PC-3 (cell line): ENCODE results near the gene MYEOV. TPM values are rescaled to one million over a fixed set of nuclear protein-coding genes. Genes with fewer than 3 reads are reported as not detected.

Source experiments
- ATAC-seq: fragments of 200-7000 bp; cut with Tn5 transposase; 2 replicates; pipeline ENCODE4 v1.9.1; 2020; ENCODE audit warnings: mild to moderate bottlenecking, moderate library complexity
- BruUV-seq: library from RNA; stranded (reverse); fragments of 400-500 nt; replicated peaks from 2 replicates; lab custom pipeline; 2021; lab: Mats Ljungman, UMichigan
- CTCF ChIA-PET: fragments of 300-600 bp; sonication (Branson Sonifier 250); formaldehyde crosslinking; loops from one replicate; lab custom pipeline; 2022; ENCODE audit warnings: antibody characterized with exemption; lab: Charles Lee
- POLR2A ChIA-PET: fragments of 300-600 bp; sonication (Branson Sonifier 250); formaldehyde crosslinking; loops from one replicate; lab custom pipeline; 2022; ENCODE audit warnings: antibody characterized with exemption; ENCODE audit not compliant: unreplicated experiment; lab: Charles Lee
- DNase-seq: peaks from one replicate; pipeline ENCODE4 v3.0.0-alpha.2; 2015
- H2AFZ ChIP-seq: fragments of 300-600 bp; sonication (generic); 2 replicates; pipeline ENCODE4 v1.6.0; 2016; ENCODE audit warnings: antibody characterized with exemption, low read length
- H3F3A ChIP-seq: fragments of 300-600 bp; sonication (generic); one replicate; pipeline ENCODE4 v1.6.0; 2017; ENCODE audit warnings: antibody characterized with exemption, low read length, control low read depth, mild to moderate bottlenecking; ENCODE audit not compliant: unreplicated experiment
- H3K27ac ChIP-seq: fragments of 300-600 bp; sonication (generic); 2 replicates; pipeline ENCODE4 v1.5.1; 2016; ENCODE audit warnings: mild to moderate bottlenecking, low read length
- H3K27me3 ChIP-seq: fragments of 300-600 bp; sonication (generic); 2 replicates; pipeline ENCODE4 v1.6.1; 2016; ENCODE audit warnings: low read length, mixed read lengths
- H3K36me3 ChIP-seq: fragments of 300-600 bp; sonication (generic); 2 replicates; pipeline ENCODE4 v1.6.1; 2016; ENCODE audit warnings: low read depth, mixed run types, low read length, mixed read lengths
- H3K4me1 ChIP-seq: fragments of 300-600 bp; sonication (generic); 2 replicates; pipeline ENCODE4 v1.5.1; 2016; ENCODE audit warnings: low read length; ENCODE audit not compliant: insufficient read depth
- H3K4me2 ChIP-seq: fragments of 300-600 bp; sonication (generic); 2 replicates; pipeline ENCODE4 v1.6.0; 2016; ENCODE audit warnings: low read length
- H3K4me3 ChIP-seq: fragments of 300-600 bp; sonication (generic); 2 replicates; pipeline ENCODE4 v1.5.1; 2016; ENCODE audit warnings: mild to moderate bottlenecking, low read length, mixed read lengths
- H3K79me2 ChIP-seq: fragments of 300-600 bp; sonication (generic); 2 replicates; pipeline ENCODE4 v1.6.1; 2017; ENCODE audit warnings: low read length, mixed read lengths
- H3K9ac ChIP-seq: fragments of 300-600 bp; sonication (generic); 2 replicates; pipeline ENCODE4 v1.6.0; 2016; ENCODE audit warnings: mild to moderate bottlenecking, low read length
- H3K9me2 ChIP-seq: fragments of 300-600 bp; sonication (generic); replicated peaks from 2 replicates; pipeline ENCODE4 v1.6.1; 2016; ENCODE audit warnings: mixed run types, low read length, mixed read lengths
- H3K9me3 ChIP-seq: fragments of 300-600 bp; sonication (generic); 2 replicates; pipeline ENCODE4 v1.6.1; 2016; ENCODE audit warnings: low read length, mixed read lengths
- H4K20me1 ChIP-seq: fragments of 300-600 bp; sonication (generic); 2 replicates; pipeline ENCODE4 v1.6.1; 2016; ENCODE audit warnings: low read length, mixed read lengths
- CTCF ChIP-seq: fragments of 300-600 bp; sonication (generic); conservative IDR thresholded peaks from 2 replicates; pipeline ENCODE4 v1.5.1; 2017; ENCODE audit warnings: antibody characterized with exemption, low read depth, mild to moderate bottlenecking, low read length
- EZH2 ChIP-seq: fragments of 300-600 bp; sonication (generic); IDR thresholded peaks from one replicate; pipeline ENCODE4 v1.6.1; 2017; ENCODE audit warnings: antibody characterized with exemption, mild to moderate bottlenecking, low read length; ENCODE audit not compliant: unreplicated experiment
- EZH2phosphoT487 ChIP-seq: fragments of 300-600 bp; sonication (generic); IDR thresholded peaks from 2 replicates; pipeline ENCODE4 v1.6.1; 2018; ENCODE audit warnings: mild to moderate bottlenecking, antibody characterized with exemption, low read length, borderline replicate concordance
- intact Hi-C: fragments of 100-400 bp; cut with micrococcal nuclease; formaldehyde crosslinking; loops from 2 replicates; pipeline ENCODE4 v1.9.0; 2023
- total RNA-seq: library from RNA; depleted of rRNA; stranded (reverse); fragments of >200 nt; gene quantifications from 2 replicates; pipeline ENCODE4 v1.2.3, GENCODE V29; 2014

Gene MYEOV
- total RNA-seq, 1 experiment from 2014 or later, result 59.0 TPM

GRCh38 chr11:69265911-69266510, 27.9 kb upstream of the MYEOV start:
- H3K79me2 ChIP-seq, result no peaks in the 10 kb centered on the region
- no TSS peak for BruUV-seq
- DNase-seq (no peak), ATAC-seq (no peak)
- ChIA-PET CTCF (no interaction called here), POLR2A (no interaction called here)
- H3K9me3 ChIP-seq, result no peaks in the 10 kb centered on the region
- H3K4me2 ChIP-seq, result no peak overlapping the region
- TF ChIP-seq EZH2phosphoT487 (no peak), CTCF (no peak), EZH2 (no peak)
- H3F3A ChIP-seq, result no peaks in the 10 kb centered on the region
- H3K9me2 ChIP-seq, result no peaks in the 10 kb centered on the region
- no peaks in the 10 kb centered on the region for H4K20me1 ChIP-seq
- H3K9ac ChIP-seq, result no peak overlapping the region
- no peaks in the 10 kb centered on the region for H3K36me3 ChIP-seq
- no peak overlapping the region for H3K27ac ChIP-seq
- intact Hi-C loops, result no loop called here
- H3K27me3 ChIP-seq, result no peaks in the 10 kb centered on the region
- no peaks in the 10 kb centered on the region for H3K4me1 ChIP-seq
- no peak overlapping the region for H2AFZ ChIP-seq
- no peak overlapping the region for H3K4me3 ChIP-seq

GRCh38 chr11:69267395-69267805, 26.6 kb upstream of the MYEOV start:
- no TSS peak for BruUV-seq
- Histone ChIP-seq H3K27ac (no peak overlapping the region), H3K4me3 (no peak overlapping the region), H3K27me3 (no peaks in the 10 kb centered on the region), H3K36me3 (no peaks in the 10 kb centered on the region), H3K4me1 (no peaks in the 10 kb centered on the region), H3K9ac (no peak overlapping the region), H3K9me2 (0 out of 2 replicates have a peak, but pooled peaks cover 5% of the 10 kb centered on the region), H2AFZ (no peak overlapping the region), H3F3A (no peaks in the 10 kb centered on the region), H4K20me1 (no peaks in the 10 kb centered on the region), H3K79me2 (no peaks in the 10 kb centered on the region), H3K9me3 (no peaks in the 10 kb centered on the region), H3K4me2 (no peak overlapping the region)
- CTCF ChIA-PET, result no interaction called here
- POLR2A ChIA-PET, result no interaction called here
- intact Hi-C loops, result no loop called here
- TF ChIP-seq CTCF (no peak), EZH2phosphoT487 (no peak), EZH2 (no peak)
- ATAC-seq, result no peak
- DNase-seq, result no peak

GRCh38 chr11:69268911-69269310, 25.0 kb upstream of the MYEOV start:
- no peak for TF ChIP-seq EZH2phosphoT487
- no peak for TF ChIP-seq CTCF
- no peak for TF ChIP-seq EZH2

More at GRCh38 chr11:69268911-69269310, 25.0 kb upstream of the MYEOV start:
- no peak for DNase-seq
- no TSS peak for BruUV-seq
- no peaks in the 10 kb centered on the region for H3K9me3 ChIP-seq
- no peak overlapping the region for H3K9ac ChIP-seq
- CTCF ChIA-PET, result no interaction called here
- H3K4me2 ChIP-seq, result no peak overlapping the region
- no peaks in the 10 kb centered on the region for H3K79me2 ChIP-seq
- no peak overlapping the region for H3K4me3 ChIP-seq
- no peaks in the 10 kb centered on the region for H3F3A ChIP-seq
- H3K9me2 ChIP-seq, result 0 out of 2 replicates have a peak, but pooled peaks cover 5% of the 10 kb centered on the region
- no peak for ATAC-seq
- intact Hi-C loops, result no loop called here
- H3K36me3 ChIP-seq, result no peaks in the 10 kb centered on the region
- no peaks in the 10 kb centered on the region for H4K20me1 ChIP-seq
- H3K27me3 ChIP-seq, result no peaks in the 10 kb centered on the region
- H3K27ac ChIP-seq, result no peak overlapping the region
- H2AFZ ChIP-seq, result no peak overlapping the region
- POLR2A ChIA-PET, result no interaction called here
- peaks cover 3% of the 10 kb centered on the region for H3K4me1 ChIP-seq
